Activated B cell treated with CpG ODN at 0.5 μM for 24 hours (primary cell): Measurements from ENCODE around the gene PXYLP1. TPM values are rescaled to one million over a fixed set of nuclear protein-coding genes. Genes with fewer than 3 reads are reported as not detected.

ENCODE experiments used
- ATAC-seq: fragments of 200-7000 bp; cut with Tn5 transposase; one replicate; pipeline ENCODE4 v1.10.0; 2021; ENCODE audit warnings: low read depth, mild to moderate bottlenecking, moderate library complexity
- CTCF ChIA-PET: fragments of 350-600 bp; sonication (Branson Sonifier 250); formaldehyde crosslinking; loops from one replicate; lab custom pipeline; 2021; ENCODE audit warnings: antibody characterized with exemption; lab: Charles Lee
- POLR2A ChIA-PET: fragments of 350-600 bp; sonication (Branson Sonifier 250); formaldehyde crosslinking; loops from one replicate; lab custom pipeline; 2021; ENCODE audit warnings: antibody characterized with exemption; lab: Charles Lee
- DNase-seq: peaks from one replicate; pipeline ENCODE4 v3.0.0; 2022
- H3K27ac Mint-ChIP-seq: one replicate; pipeline ENCODE4 v1.8.0; 2020; ENCODE audit warnings: mixed read lengths
- H3K27me3 Mint-ChIP-seq: one replicate; pipeline ENCODE4 v1.8.0; 2021; ENCODE audit warnings: mixed read lengths
- H3K36me3 Mint-ChIP-seq: one replicate; pipeline ENCODE4 v1.8.0; 2021; ENCODE audit warnings: low read depth, mixed read lengths
- H3K4me1 Mint-ChIP-seq: one replicate; pipeline ENCODE4 v1.8.0; 2021; ENCODE audit warnings: mixed read lengths
- H3K4me3 Mint-ChIP-seq: one replicate; pipeline ENCODE4 v1.8.0; 2020; ENCODE audit warnings: mild to moderate bottlenecking, mixed read lengths
- H3K9me3 Mint-ChIP-seq: one replicate; pipeline ENCODE4 v1.8.0; 2020; ENCODE audit warnings: mixed read lengths
- intact Hi-C: fragments of 100-400 bp; cut with micrococcal nuclease; formaldehyde crosslinking; loops from one replicate; pipeline ENCODE4 v1.15.1; 2024
- total RNA-seq: library from RNA; stranded (reverse); gene quantifications from 2 replicates; pipeline ENCODE4 v1.2.3, GENCODE V29; 2022
- TF ChIP-seq, protein P1 (sequence below): fragments of 200-600 bp; IDR thresholded peaks from one replicate; pipeline ENCODE4 v1.8.0; 2022; ENCODE audit warnings: antibody characterized with exemption, mild to moderate bottlenecking

The PXYLP1 gene
- total RNA-seq, 1 donor from 2014 or later = 2.7 TPM

DNA sequence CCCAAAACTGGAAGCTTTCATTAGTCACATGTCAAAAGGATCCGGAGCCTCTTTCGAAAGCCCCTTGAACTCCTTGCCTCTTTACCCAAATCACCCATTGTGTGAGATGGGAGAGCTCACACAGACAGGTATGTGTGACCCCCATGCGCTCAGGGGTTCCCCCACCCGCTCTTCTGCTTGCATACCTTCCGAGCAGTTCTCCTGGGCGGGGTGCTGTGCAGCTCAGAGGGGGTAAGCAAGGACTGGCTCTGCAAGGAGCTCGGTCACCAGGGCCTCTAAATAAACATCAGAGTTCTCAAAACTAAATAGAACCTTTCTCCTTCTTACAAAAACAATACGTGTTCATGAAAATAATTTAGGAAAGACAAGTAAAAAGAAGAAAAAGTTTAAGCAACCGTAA, 55.7 kb downstream of the PXYLP1 start:
- ChIA-PET CTCF (interaction anchor here (1.2 kb wide), 1 partner anchor 17 kb away, joined by 5 read pairs; no protein-coding TSS in a partner anchor), POLR2A (no interaction called here)
- intact Hi-C loops = no loop called here
- no peaks in the 10 kb centered on the region for H3K9me3 Mint-ChIP-seq
- peak overlapping the region; percentile 12 for H3K4me3 Mint-ChIP-seq
- no peak overlapping the region for H3K27ac Mint-ChIP-seq
- no peaks in the 10 kb centered on the region for H3K4me1 Mint-ChIP-seq
- no peaks in the 10 kb centered on the region for H3K36me3 Mint-ChIP-seq
- H3K27me3 Mint-ChIP-seq = no peaks in the 10 kb centered on the region
- DNase-seq (no peak), ATAC-seq (no peak)
- TF ChIP-seq, protein P1, sequence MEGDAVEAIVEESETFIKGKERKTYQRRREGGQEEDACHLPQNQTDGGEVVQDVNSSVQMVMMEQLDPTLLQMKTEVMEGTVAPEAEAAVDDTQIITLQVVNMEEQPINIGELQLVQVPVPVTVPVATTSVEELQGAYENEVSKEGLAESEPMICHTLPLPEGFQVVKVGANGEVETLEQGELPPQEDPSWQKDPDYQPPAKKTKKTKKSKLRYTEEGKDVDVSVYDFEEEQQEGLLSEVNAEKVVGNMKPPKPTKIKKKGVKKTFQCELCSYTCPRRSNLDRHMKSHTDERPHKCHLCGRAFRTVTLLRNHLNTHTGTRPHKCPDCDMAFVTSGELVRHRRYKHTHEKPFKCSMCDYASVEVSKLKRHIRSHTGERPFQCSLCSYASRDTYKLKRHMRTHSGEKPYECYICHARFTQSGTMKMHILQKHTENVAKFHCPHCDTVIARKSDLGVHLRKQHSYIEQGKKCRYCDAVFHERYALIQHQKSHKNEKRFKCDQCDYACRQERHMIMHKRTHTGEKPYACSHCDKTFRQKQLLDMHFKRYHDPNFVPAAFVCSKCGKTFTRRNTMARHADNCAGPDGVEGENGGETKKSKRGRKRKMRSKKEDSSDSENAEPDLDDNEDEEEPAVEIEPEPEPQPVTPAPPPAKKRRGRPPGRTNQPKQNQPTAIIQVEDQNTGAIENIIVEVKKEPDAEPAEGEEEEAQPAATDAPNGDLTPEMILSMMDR = no peak

DNA sequence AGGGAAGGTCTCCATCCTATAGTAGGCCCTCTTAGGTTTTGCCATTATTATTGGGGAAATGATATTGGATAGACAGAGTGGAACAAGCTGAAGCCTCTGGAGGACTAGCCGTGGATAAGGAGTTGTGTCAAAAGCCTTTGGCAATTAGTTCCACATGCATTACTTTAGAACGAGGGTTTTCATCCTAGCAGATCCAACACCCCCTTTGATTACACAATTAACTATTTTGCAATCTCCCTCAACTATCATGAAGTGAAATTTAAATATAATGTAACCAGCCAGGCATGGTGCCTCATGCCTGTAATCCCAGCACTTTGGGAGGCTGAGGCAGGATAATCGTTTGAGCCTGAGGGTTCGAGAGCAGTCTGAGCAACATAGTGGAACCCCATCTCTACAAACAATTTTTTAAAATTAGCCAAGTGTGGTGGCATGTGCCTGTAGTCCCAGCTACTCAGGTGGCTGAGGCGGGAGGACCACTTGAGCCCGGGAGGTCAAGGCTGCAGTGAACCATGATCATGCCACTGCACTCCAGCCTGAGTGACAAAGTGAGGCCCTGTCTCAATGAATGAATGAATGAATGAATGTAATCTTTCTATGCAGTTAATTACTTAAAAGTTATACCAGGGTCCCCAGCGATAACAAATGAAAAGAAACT, 56.8 kb downstream of the PXYLP1 start:
- TF ChIP-seq, protein P1 = no peak
- ChIA-PET POLR2A (no interaction called here), CTCF (no interaction called here)
- ATAC-seq = no peak
- intact Hi-C loops = no loop called here
- no peak for DNase-seq
- Mint-ChIP-seq H3K36me3 (no peaks in the 10 kb centered on the region), H3K27ac (no peak overlapping the region), H3K4me1 (no peaks in the 10 kb centered on the region), H3K4me3 (no peak overlapping the region), H3K9me3 (no peaks in the 10 kb centered on the region), H3K27me3 (no peaks in the 10 kb centered on the region)

- ATAC-seq (no peak), DNase-seq (no peak)
- Mint-ChIP-seq H3K4me3 (no peak overlapping the region), H3K27me3 (no peaks in the 10 kb centered on the region), H3K4me1 (peaks cover 7% of the 10 kb centered on the region), H3K27ac (no peak overlapping the region), H3K36me3 (no peaks in the 10 kb centered on the region), H3K9me3 (no peaks in the 10 kb centered on the region)
- TF ChIP-seq, protein P1 = no peak
- ChIA-PET CTCF (no interaction called here), POLR2A (no interaction called here)
- intact Hi-C loops = no loop called here
Measured at GRCh38 chr3:141289228-141289772, 57.7 kb downstream of the PXYLP1 start.

DNA sequence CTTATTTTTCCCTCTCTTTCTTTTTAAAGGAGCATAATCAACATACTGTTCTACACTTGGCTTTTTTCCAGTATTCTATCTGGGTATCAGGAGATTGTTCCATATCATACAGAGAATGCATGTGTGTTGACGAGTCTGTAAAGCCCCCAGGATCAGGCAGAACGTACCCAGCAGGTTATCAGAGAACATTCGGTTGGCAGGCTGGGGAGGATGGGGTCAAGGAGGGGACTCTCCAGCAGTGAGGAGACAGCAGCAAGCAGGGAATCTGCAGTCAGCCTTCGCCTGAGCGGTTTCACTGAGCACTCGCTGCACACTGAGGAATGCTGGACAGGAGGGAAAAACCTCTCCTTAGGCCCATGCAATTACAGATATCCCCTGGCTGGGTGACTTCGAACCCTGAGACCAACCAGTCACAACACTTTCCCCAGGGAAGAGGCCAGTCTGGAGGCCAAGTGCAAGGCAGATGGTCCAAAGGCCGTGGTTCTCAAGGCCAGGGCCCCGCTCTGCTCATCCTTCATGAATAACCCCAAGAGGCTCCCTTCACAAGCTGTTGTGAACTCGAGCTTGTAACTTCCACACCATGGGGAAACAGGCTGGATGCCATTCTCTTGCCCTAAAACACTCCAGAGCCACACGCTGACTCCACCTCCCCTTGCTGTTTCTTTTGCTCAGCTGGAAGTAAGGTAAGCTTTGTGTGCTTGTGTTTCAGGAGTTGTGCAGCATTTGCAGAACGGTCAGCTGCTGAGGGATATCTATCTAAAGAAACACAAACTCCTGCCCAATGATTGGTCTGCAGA, 60.1 kb downstream of the PXYLP1 start:
- intact Hi-C loops = no loop called here
- Mint-ChIP-seq H3K27me3 (no peaks in the 10 kb centered on the region), H3K9me3 (no peaks in the 10 kb centered on the region), H3K4me3 (no peak overlapping the region), H3K36me3 (no peaks in the 10 kb centered on the region), H3K4me1 (peaks cover 14% of the 10 kb centered on the region), H3K27ac (no peak overlapping the region)
- CTCF ChIA-PET = no interaction called here
- POLR2A ChIA-PET = no interaction called here
- ATAC-seq = no peak
- no peak for DNase-seq
- TF ChIP-seq, protein P1 = no peak

- CTCF ChIA-PET = no interaction called here
Measured at GRCh38 chr3:141292356-141293058, 60.9 kb downstream of the PXYLP1 start.

More at GRCh38 chr3:141292356-141293058, 60.9 kb downstream of the PXYLP1 start:
- DNase-seq (no peak), ATAC-seq (no peak)
- Mint-ChIP-seq H3K27me3 (no peaks in the 10 kb centered on the region), H3K4me1 (peaks cover 14% of the 10 kb centered on the region), H3K9me3 (no peaks in the 10 kb centered on the region), H3K4me3 (no peak overlapping the region), H3K27ac (no peak overlapping the region), H3K36me3 (no peaks in the 10 kb centered on the region)
- POLR2A ChIA-PET = no interaction called here
- intact Hi-C loops = no loop called here
- TF ChIP-seq, protein P1 = no peak
